Stomach smooth muscle (tissue), 2 donors: ENCODE measurements around the gene MGME1.

Source experiments
- H3K27ac ChIP-seq: one replicate; pipeline ENCODE4 v1.7.0; 2013; ENCODE audit warnings: mild to moderate bottlenecking, low read length, inconsistent platforms
- H3K27me3 ChIP-seq, 2 donors: one replicate each; pipeline ENCODE4 v1.7.0; 2013; ENCODE audit warnings: low read length in 2 of 2; ENCODE audit not compliant: insufficient read depth in 2 of 2, control insufficient read depth in 1 of 2
- H3K36me3 ChIP-seq, 2 donors: one replicate each; pipeline ENCODE4 v1.7.0; 2013; ENCODE audit warnings: low read length in 2 of 2; ENCODE audit not compliant: control insufficient read depth in 2 of 2, insufficient read depth in 2 of 2
- H3K4me1 ChIP-seq: one replicate; pipeline ENCODE4 v1.7.0; 2013; ENCODE audit warnings: low read length; ENCODE audit not compliant: control insufficient read depth, insufficient read depth
- H3K4me3 ChIP-seq, 2 donors: one replicate each; pipeline ENCODE4 v1.7.0; 2013; ENCODE audit warnings: low read length in 2 of 2
- H3K9ac ChIP-seq, 2 donors: one replicate each; pipeline ENCODE4 v1.7.0; 2013; ENCODE audit warnings: low read length in 2 of 2, mild to moderate bottlenecking in 1 of 2
- H3K9me3 ChIP-seq, 2 donors: one replicate each; pipeline ENCODE4 v1.7.0; 2013; ENCODE audit warnings: low read length in 2 of 2; ENCODE audit not compliant: control insufficient read depth in 2 of 2
- donor health status: healthy.
- donor health status: Pancreatic carcinoma.

The MGME1 gene

DNA sequence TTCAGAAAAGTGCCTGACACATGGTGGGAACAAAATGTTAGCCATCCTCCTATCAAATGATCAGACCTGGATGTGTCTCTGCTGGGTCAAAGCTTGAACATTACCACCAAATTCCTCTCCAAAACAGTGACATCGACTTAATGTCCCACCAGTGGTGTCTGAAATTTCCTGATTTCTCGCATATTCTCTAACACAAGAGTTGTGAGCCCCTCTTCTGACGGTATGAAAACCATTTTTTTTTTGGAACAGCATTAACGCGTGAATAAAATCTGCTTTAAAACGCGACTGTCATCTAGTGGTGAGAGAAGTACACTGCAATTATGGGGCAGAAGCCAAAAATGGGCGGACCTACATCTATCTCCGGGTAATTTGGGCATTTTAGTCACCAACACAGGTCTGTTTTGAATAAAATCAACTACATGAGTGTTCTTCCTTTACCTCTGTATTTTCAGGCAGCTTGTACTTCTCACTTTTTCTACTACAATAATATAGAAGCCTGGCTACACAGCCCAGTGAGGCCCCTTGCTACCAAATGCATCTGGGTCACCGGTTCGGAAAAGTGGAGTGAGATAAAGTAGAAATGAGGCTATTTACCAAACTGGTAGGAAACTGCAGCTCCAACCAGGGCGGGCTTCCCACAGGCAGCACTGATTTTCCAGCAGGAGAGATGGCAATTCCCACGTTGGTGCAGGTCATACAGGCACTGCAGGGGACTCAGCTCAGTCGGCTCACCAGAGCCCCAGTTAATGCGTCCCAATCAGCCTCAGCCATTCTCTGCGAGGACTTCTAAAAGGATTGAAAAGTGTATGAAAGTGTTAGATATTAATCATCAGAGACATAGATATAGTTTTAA lies 27.4 kb downstream of the MGME1 start:
- Histone ChIP-seq H3K27ac (no peak overlapping the region), H3K27me3 (no peaks in the 10 kb centered on the region), H3K4me3 (peak overlapping the region in 1 of 2 donors; percentile 29), H3K4me1 (peaks cover 2% of the 10 kb centered on the region), H3K36me3 (no peaks in the 10 kb centered on the region), H3K9me3 (no peaks in the 10 kb centered on the region), H3K9ac (peak overlapping the region; percentile 21 to 36)

DNA sequence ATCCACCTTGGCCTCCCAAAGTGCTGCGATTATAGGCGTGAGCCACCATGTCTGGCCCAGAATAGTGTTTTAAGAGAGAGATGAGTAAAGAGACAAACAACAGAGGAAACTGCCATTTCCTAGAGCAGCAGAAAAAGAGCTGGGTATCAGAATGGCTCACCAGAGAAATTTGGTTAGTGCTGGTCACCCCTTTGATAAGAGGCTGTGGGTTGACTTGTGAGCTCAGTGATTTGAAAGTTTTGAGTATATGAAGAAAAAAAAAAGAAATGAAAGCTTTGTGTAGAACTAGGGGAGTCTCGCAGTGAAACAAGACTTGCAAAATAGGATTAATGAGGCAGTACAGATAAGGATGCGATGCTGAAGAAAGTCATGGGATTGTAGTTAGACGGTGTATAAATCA lies 29.6 kb downstream of the MGME1 start:
- Histone ChIP-seq H3K4me1 (peaks cover 5% of the 10 kb centered on the region), H3K4me3 (no peak overlapping the region), H3K9ac (no peak overlapping the region), H3K9me3 (no peaks in the 10 kb centered on the region), H3K27me3 (no peaks in the 10 kb centered on the region), H3K36me3 (no peaks in the 10 kb centered on the region), H3K27ac (no peak overlapping the region)

DNA sequence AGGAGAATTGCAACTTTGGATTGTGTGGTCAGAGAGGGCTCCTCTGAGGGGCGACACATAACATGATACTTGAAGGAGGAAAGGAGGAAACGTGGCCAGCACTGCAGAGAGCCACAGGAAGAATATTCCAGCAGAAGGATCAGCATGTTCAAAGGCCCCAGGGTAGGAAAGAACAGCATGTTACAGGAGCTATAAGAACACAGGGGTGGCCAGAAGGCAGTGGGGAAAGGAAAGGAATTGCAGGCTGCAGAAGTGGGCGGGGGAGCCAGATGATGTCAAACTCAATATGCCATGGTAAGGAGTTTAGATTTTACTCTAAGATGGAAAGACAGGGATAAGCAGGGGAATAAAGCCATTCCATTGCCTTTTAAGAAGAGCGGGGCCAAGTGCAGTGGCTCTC lies 30.7 kb downstream of the MGME1 start:
- no peaks in the 10 kb centered on the region for H3K27me3 ChIP-seq
- H3K27ac ChIP-seq, result no peak overlapping the region
- no peak overlapping the region for H3K9ac ChIP-seq
- H3K4me3 ChIP-seq, result no peak overlapping the region
- no peaks in the 10 kb centered on the region for H3K9me3 ChIP-seq
- peaks cover 7% of the 10 kb centered on the region for H3K4me1 ChIP-seq
- H3K36me3 ChIP-seq, result no peaks in the 10 kb centered on the region

DNA sequence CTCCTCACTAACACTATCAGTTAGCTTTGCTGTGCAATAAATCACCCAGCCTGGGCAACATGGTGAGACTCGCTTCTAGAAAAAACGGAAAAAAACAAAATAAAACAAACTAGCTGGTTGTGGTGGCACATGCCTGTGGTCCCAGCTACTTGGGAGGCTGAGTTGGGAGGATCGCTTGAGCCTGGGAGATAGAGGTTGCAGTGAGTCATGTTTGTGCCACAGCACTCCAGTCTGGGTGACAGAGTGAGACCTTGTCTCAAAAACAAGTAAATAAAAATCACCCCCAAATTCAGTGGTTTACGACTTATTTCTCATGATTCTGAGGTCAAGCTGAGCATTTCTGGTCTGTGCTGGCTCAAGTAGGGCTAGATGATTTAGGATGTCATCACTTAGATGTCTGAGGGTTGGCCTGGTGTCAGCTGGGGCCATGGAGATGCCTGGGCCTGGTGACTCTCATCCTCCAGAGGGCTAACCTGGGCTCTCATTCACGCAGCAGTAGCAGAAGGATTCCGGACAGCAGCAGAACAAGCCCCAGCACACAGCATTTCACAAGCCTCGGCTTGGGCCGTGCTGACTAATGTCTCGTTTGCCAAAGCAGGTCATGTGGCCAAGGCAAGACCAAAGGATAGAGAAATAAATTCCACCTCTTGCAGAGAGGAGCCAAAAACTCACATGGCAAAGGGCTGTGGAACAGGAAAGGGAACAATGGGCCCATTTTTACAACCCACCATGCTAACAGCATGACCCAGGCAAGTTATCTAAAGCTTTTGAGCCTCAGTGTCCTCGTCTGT lies 32.5 kb downstream of the MGME1 start:
- no peak overlapping the region for H3K9ac ChIP-seq
- no peak overlapping the region for H3K27ac ChIP-seq

DNA sequence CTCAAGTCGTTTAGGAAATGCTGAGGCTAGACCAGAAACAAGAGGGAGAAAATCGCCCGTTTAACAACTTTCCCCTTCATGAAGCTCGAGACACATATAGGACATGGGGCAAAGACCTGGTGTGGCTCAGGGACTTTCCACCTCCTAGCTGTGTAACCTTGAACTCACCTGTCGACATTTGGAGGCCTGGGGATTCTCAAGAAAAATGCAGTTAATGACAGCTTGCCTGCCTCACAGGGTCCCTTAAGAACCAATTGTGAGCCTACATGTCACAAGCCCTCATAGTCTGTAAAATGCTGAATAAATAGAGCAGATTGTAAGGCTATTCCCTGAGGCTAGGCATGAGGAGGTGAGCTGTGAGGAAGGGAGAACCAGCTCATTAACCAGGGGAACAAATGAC lies 35.1 kb downstream of the MGME1 start:
- H3K27ac ChIP-seq, result no peak overlapping the region
- no peaks in the 10 kb centered on the region for H3K36me3 ChIP-seq
- H3K4me3 ChIP-seq, result no peak overlapping the region
- no peak overlapping the region for H3K9ac ChIP-seq
- peaks cover 25% of the 10 kb centered on the region for H3K4me1 ChIP-seq
- no peaks in the 10 kb centered on the region for H3K9me3 ChIP-seq
- H3K27me3 ChIP-seq, result no peaks in the 10 kb centered on the region

More for the DNA sequence above, 32.5 kb downstream of the MGME1 start:
- Histone ChIP-seq H3K4me3 (no peak overlapping the region), H3K36me3 (no peaks in the 10 kb centered on the region), H3K4me1 (peaks cover 11% of the 10 kb centered on the region), H3K9me3 (no peaks in the 10 kb centered on the region), H3K27me3 (no peaks in the 10 kb centered on the region)

DNA sequence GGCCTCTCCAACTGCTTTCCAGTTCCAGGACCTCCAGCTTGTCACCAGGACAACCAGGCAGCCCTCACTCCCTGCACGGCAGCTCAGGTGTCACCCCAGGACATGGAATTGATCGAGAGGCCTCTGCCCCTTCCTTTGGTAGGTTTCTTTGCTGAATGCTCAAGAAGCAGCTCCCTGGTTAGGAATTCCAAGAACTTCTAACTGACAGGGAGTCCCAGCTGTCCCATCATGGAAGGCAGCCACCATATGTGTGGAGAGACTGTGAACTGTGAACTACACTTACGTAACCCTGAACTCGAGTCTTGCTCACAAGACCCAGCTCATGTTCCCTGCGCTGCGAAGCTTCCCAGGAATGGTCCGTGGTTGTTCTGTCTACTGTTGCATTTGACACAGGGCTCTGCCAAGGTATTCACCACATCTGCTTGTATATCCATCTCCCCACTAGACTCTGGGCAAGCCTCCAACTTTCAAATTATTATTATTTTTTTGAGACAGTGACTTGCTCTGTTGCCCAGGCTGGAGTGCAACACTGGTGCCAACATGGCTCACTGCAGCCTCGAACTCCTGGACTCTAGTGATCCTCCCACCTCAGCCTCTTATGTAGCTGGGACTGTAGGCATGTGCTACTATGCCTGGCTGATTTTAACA lies 35.7 kb downstream of the MGME1 start:
- H3K4me1 ChIP-seq, result peaks cover 25% of the 10 kb centered on the region
- no peaks in the 10 kb centered on the region for H3K36me3 ChIP-seq
- no peak overlapping the region for H3K4me3 ChIP-seq
- H3K27ac ChIP-seq, result no peak overlapping the region
- no peaks in the 10 kb centered on the region for H3K9me3 ChIP-seq
- no peak overlapping the region for H3K9ac ChIP-seq
- H3K27me3 ChIP-seq, result no peaks in the 10 kb centered on the region

DNA sequence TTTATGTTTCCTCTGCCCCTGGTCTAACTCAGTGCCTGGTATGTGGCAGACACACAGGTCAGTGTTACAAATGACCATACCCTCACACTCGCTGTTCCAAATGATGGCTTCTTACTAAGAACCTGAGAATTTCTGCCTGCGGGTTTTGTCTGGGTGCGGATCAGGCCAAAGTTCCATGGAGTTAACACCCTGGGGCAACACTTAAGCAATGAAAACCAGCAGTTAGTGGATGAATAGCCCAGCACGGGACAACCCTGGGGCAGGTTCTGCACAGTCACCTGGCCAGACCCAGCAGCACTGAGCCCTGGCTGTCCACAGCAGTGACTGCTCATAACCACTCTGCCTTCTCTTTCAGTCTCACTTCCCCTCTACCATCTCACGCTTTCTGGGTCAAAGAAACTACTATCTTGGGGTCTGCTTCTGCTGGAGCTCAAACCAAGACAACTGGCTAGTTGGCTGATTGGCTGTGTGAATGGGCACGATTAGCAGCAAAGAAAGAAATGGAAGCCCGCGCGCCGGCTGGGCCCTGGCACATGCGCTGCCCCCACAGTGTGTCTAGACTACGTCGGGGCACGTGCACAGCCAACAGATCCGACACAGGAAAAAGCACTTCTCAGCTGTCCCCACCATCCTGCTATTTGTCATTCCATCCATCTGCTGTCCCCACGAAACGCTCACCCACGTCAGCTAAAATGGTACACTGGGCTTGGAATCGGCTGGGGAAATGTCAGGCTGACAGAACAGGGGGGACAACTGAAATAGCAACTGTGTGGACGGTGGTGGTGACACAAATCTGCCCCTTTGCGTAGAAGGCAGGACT lies 36.6 kb downstream of the MGME1 start:
- Histone ChIP-seq H3K4me1 (peaks cover 25% of the 10 kb centered on the region), H3K9ac (no peak overlapping the region), H3K27me3 (no peaks in the 10 kb centered on the region), H3K36me3 (no peaks in the 10 kb centered on the region), H3K4me3 (no peak overlapping the region), H3K9me3 (no peaks in the 10 kb centered on the region), H3K27ac (no peak overlapping the region)

DNA sequence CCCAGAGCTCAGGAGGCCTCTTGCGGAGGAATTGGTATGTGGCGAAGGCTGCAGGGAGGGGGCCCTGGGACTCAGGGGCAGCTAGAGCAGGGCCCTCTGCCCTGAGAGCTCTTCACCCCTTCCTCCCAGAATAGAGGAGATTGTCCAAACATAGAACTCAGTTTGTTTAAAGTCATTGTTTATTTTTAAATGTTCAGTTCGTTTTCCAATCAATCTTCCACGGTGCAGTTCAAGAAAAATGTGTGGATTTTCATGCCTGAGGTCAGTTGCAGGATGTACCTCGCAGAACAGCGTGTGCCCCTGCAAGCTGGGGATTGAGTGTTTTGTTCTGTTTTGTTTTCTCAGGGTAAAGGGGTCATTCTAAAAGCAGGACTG lies 37.2 kb downstream of the MGME1 start:
- Histone ChIP-seq H3K9me3 (no peaks in the 10 kb centered on the region), H3K4me1 (peaks cover 25% of the 10 kb centered on the region), H3K27me3 (no peaks in the 10 kb centered on the region), H3K36me3 (no peaks in the 10 kb centered on the region), H3K4me3 (no peak overlapping the region), H3K27ac (no peak overlapping the region), H3K9ac (no peak overlapping the region)

DNA sequence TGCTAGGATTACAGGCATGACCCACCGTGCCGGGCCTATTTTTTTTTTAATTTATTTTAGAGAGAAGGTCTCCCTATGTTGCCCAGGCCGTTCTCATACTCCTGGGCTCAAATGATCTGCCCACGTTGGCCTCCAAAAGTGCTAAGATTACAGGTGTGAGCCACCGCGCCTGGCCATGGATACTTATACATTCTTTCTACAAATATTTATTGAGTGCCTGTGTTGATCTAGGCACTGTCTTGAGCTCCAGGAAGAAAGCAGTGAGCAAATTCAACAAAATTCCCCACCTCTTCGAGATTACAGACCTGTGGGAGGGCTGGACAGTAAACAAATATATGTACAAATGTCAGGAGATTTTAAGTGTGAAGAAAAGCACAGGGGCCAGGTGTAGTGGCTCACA lies 37.9 kb downstream of the MGME1 start:
- H3K27ac ChIP-seq, result no peak overlapping the region

More for the DNA sequence above, 37.9 kb downstream of the MGME1 start:
- H3K27me3 ChIP-seq, result no peaks in the 10 kb centered on the region
- H3K9me3 ChIP-seq, result no peaks in the 10 kb centered on the region
- H3K4me1 ChIP-seq, result peaks cover 22% of the 10 kb centered on the region
- H3K4me3 ChIP-seq, result no peak overlapping the region
- no peak overlapping the region for H3K9ac ChIP-seq
- H3K36me3 ChIP-seq, result no peaks in the 10 kb centered on the region
